Measurements from ENCODE around the gene TMEM115. TPM values are rescaled to one million over a fixed set of nuclear protein-coding genes. Genes with fewer than 3 reads are reported as not detected.

Gene TMEM115
- total and polyA plus RNA-seq, 9 of the 15 experiments (the other 6 are each of a cell fraction or from before 2014, with no cell fraction given) = 1.6 to 26.9 (median 14.1) TPM

DNA sequence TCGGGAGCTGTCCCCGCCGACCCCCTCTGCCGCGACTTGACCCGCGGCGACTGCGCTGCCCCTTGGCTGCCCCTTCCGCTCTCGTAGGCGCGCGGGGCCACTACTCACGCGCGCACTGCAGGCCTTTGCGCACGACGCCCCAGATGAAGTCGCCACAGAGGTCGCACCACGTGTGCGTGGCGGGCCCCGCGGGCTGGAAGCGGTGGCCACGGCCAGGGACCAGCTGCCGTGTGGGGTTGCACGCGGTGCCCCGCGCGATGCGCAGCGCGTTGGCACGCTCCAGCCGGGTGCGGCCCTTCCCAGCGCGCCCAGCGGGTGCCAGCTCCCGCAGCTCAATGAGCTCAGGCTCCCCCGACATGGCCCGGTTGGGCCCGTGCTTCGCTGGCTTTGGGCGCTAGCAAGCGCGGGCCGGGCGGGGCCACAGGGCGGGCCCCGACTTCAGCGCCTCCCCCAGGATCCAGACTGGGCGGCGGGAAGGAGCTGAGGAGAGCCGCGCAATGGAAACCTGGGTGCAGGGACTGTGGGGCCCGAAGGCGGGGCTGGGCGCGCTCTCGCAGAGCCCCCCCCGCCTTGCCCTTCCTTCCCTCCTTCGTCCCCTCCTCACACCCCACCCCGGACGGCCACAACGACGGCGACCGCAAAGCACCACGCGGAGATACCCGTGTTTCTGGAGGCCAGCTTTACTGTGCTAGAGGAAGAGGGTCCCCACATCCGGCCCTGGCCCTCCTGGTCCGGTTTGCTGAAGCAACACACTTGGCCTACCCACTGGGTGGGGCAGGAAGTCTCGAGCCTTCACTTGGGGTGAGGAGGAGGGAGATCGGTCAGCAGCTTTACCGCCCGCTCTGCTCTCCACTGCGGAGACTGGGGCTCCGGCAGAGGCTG, 18.6 kb downstream of the TMEM115 start, which contains the start of gene RASSF1 (continued):
- TF ChIP-seq RUNX1 (IDR thresholded peaks at IDR 0.05; ENCODE audit: low read depth) = no peak
- peak; percentile 72; the same call in 1 of the 2 replicates for TF ChIP-seq PHF8 (IDR thresholded peaks at IDR 0.05; ENCODE audit: borderline replicate concordance, low read length)
- no peak for TF ChIP-seq ZNF3 (CRISPR knock-in tag; IDR thresholded peaks at IDR 0.05)
- TF ChIP-seq, protein P1, sequence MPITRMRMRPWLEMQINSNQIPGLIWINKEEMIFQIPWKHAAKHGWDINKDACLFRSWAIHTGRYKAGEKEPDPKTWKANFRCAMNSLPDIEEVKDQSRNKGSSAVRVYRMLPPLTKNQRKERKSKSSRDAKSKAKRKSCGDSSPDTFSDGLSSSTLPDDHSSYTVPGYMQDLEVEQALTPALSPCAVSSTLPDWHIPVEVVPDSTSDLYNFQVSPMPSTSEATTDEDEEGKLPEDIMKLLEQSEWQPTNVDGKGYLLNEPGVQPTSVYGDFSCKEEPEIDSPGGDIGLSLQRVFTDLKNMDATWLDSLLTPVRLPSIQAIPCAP (CRISPR knock-in tag; IDR thresholded peaks at IDR 0.05; ENCODE audit: borderline replicate concordance) = no peak
- TF ChIP-seq HNRNPUL1 (IDR thresholded peaks at IDR 0.05; ENCODE audit: low read length) = no peak
- peak; percentile 56; the same call in 1 of the 2 replicates for TF ChIP-seq POLR2AphosphoS5 (IDR thresholded peaks at IDR 0.05; ENCODE audit: control insufficient read depth, insufficient read depth, low read depth, low read length)
- TF ChIP-seq MEF2D (tag; conservative IDR thresholded peaks at IDR 0.05; ENCODE audit: low read depth) = no peak
- no peak for TF ChIP-seq CBX3 (IDR thresholded peaks at IDR 0.05; ENCODE audit: borderline replicate concordance in 1 of 2, low read length in 2 of 2)
- TF ChIP-seq, protein P2, sequence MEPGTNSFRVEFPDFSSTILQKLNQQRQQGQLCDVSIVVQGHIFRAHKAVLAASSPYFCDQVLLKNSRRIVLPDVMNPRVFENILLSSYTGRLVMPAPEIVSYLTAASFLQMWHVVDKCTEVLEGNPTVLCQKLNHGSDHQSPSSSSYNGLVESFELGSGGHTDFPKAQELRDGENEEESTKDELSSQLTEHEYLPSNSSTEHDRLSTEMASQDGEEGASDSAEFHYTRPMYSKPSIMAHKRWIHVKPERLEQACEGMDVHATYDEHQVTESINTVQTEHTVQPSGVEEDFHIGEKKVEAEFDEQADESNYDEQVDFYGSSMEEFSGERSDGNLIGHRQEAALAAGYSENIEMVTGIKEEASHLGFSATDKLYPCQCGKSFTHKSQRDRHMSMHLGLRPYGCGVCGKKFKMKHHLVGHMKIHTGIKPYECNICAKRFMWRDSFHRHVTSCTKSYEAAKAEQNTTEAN (CRISPR knock-in tag; IDR thresholded peaks at IDR 0.05) = no peak
- TF ChIP-seq EGR1 (conservative IDR thresholded peaks at IDR 0.05) = no peak
- TF ChIP-seq NFIC (IDR thresholded peaks at IDR 0.05) = no peak
- TF ChIP-seq MYNN (IDR thresholded peaks at IDR 0.05) = no peak
- TF ChIP-seq MYNN (CRISPR knock-in tag; IDR thresholded peaks at IDR 0.05) = no peak
- TF ChIP-seq ATF7 (IDR thresholded peaks at IDR 0.05) = 0 out of 2 replicates have a peak, but pooled peaks have one; percentile 9
- peak; percentile 85 for TF ChIP-seq RBFOX2 (IDR thresholded peaks at IDR 0.05; ENCODE audit: low read depth, low read length)
- TF ChIP-seq, protein P3, sequence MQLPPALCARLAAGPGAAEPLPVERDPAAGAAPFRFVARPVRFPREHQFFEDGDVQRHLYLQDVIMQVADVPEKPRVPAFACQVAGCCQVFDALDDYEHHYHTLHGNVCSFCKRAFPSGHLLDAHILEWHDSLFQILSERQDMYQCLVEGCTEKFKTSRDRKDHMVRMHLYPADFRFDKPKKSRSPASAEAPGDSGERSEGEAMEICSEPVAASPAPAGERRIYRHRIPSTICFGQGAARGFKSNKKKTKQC (CRISPR knock-in tag; IDR thresholded peaks at IDR 0.05) = no peak
- TF ChIP-seq SETDB1 (IDR thresholded peaks at IDR 0.05; ENCODE audit: low read length) = no peak
- TF ChIP-seq KDM5B (IDR thresholded peaks at IDR 0.05; ENCODE audit: insufficient replicate concordance, low read depth, low read length) = peak; percentile 59
- TF ChIP-seq BCOR (IDR thresholded peaks at IDR 0.05) = no peak
- TF ChIP-seq, protein P4, sequence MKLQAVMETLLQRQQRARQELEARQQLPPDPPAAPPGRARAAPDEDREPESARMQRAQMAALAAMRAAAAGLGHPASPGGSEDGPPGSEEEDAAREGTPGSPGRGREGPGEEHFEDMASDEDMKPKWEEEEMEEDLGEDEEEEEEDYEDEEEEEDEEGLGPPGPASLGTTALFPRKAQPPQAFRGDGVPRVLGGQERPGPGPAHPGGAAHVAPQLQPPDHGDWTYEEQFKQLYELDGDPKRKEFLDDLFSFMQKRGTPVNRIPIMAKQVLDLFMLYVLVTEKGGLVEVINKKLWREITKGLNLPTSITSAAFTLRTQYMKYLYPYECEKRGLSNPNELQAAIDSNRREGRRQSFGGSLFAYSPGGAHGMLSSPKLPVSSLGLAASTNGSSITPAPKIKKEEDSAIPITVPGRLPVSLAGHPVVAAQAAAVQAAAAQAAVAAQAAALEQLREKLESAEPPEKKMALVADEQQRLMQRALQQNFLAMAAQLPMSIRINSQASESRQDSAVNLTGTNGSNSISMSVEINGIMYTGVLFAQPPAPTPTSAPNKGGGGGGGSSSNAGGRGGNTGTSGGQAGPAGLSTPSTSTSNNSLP (IDR thresholded peaks at IDR 0.05; ENCODE audit: borderline replicate concordance, low read depth, low read length) = no peak
- TF ChIP-seq U2AF2 (optimal IDR thresholded peaks at IDR 0.05; ENCODE audit: low read depth, low read length) = no peak
- no peak for TF ChIP-seq PHF21A (IDR thresholded peaks at IDR 0.05; ENCODE audit: borderline replicate concordance, low read depth)
